HG03521 (cell line): ENCODE results near the gene ABHD2.
"Not testable (repeated sequence)": the region's sequence is repeated elsewhere in the genome, so short reads cannot be mapped to it uniquely, and the experiment has no call there.

Experiments used
- ATAC-seq: cut with Tn5 transposase; IDR thresholded peaks from one replicate; pipeline ENCODE4 v1.9.1; 2021; ENCODE audit warnings: mild to moderate bottlenecking, moderate library complexity; ENCODE audit not compliant: unreplicated experiment

The ABHD2 gene, protein sequence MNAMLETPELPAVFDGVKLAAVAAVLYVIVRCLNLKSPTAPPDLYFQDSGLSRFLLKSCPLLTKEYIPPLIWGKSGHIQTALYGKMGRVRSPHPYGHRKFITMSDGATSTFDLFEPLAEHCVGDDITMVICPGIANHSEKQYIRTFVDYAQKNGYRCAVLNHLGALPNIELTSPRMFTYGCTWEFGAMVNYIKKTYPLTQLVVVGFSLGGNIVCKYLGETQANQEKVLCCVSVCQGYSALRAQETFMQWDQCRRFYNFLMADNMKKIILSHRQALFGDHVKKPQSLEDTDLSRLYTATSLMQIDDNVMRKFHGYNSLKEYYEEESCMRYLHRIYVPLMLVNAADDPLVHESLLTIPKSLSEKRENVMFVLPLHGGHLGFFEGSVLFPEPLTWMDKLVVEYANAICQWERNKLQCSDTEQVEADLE

DNA sequence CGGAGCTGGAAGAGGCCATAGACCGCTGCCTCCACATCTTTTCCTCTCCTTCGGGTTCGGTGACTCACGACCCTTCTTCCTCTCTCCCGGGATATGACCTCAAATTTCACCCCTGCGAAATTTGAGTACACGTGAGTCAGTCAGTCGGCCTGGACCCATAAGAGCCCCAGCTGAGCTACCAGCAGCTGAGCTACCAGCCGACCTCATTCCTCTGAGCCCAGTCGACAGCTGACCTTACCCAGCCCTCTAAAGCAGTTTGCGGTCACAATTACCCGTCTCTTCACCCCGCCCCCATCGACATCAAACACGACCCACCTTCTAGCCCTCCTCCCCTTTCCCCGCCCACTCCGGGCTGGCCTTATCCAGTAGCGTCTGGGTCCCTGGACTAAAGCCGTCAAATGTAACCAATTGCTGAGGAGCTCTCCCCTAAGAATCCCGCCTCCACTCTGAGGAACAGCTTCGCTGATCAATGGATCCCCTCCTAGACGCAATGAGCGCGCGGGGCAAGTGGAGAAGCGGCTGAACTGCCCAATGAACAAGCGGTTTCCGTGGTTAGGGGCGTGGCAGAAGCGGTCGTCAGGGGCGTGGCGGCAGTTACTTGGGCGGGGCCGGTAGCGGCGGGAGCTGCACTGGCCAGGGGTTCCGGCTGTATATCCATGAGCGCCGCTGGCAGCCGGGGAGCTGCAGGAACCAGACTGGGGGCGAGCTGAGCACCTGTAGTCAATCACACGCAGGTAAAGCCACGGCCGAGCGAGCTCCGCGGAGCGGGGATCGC lies at the start of gene ABHD2:
ABHD2 (plus strand) TSS at position 627 of the 775 bp plus-strand sequence. CDS start 27,872 bp downstream, outside the sequence.
- peak; percentile 98 for ATAC-seq

DNA sequence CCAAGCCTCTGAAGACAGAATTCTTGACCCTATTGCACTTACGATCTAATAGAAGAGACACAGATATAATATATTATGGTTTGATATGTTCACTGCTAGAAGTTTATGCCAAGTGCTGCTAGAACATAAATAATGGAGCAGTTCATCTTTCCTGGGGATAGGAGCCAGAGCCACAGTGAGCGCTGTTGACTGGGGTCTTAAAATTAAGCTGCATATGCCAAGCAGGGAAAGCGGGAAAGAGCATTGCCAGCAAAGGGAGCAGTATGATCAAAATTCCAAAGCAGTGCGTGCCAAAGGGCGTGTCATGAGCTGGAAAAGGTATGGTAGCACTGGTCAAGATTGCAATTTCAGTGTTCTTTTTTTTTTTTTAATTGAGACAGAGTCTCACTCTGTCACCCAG lies 49.1 kb upstream of the ABHD2 start:
- ATAC-seq: no peak

DNA sequence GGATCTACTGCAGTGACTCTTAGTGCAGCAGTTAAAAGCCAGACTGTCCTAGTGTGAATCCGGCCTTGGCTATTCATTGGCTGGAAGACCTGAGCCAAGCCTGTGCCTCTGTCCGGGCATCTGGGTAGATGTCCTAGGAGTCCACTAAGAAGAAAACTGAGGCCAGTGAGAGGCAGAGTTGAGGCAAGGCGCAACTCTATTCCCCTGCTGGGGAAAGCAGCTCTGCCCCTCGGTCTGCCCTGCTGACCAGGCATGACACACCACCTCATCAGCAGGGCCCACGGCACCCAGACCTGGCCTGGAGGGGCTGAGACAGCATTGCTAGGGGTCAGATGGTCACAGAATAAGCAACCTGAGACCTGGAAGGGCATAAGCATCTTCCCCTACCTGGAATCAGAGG lies 46.7 kb upstream of the ABHD2 start:
- ATAC-seq: no peak

DNA sequence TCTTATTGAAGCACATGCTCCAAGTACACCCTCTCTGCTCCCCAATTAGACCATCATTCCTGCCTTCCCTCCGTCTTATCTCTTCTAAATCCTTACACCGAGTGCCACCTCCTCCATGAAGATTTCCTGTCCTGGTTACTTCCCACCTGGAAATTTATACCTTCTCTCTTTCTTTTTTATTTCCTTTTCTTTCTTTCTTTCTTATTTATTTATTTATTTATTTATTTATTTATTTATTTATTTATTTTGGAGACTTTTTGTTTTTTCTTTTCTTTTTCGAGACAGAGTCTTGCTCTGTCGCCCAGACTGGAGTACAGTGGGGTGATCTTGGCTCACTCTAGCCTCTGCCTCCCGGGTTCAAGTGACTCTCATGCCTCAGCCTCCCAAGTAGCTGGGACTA lies 45.9 kb upstream of the ABHD2 start:
- no peak for ATAC-seq

DNA sequence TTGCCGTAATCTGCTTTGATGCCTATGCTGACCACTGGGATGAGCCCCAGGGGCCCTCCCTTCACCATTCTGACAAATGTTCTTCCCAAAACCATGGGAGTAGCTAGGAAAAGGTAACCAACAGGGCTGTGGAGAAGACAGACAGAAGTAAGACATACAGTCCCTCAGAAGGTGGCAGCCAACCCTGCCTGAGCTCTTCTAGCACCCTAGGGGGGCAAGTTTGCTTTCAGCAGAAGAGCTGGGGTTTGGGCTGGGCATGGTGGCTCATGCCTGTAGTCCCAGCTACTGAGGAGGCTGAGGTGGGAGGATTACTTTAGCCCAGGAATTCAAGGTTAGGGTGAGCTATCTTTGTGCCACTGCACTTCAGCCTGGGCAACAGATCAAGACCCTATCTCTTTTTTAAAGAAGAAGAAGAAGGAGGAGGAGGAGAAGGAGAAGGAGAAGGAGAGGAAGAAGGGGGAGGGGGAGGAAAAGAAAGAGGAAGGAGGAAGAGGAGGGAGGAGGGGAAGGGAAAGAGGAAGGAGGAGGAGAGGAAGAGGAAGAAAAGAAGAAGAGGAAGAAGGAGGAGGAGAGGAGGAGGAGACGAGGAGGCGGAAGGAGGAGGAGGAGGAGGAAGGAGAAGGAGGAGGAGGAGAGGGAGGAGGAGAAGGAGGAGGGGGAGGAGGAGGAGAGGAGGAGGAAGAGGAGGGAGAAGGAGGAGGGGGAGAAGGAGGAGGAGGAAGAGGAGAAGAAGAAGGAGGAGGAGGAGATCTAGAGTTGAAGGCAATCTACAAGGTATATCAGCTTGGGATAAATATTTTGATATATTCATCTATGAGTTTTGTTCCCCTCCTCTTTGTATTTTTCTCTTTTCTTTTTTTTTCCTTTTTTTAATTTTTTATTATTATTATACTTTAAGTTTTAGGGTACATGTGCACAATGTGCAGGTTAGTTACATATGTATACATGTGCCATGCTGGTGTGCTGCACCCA lies 44.9 kb upstream of the ABHD2 start:
- ATAC-seq: no peak

DNA sequence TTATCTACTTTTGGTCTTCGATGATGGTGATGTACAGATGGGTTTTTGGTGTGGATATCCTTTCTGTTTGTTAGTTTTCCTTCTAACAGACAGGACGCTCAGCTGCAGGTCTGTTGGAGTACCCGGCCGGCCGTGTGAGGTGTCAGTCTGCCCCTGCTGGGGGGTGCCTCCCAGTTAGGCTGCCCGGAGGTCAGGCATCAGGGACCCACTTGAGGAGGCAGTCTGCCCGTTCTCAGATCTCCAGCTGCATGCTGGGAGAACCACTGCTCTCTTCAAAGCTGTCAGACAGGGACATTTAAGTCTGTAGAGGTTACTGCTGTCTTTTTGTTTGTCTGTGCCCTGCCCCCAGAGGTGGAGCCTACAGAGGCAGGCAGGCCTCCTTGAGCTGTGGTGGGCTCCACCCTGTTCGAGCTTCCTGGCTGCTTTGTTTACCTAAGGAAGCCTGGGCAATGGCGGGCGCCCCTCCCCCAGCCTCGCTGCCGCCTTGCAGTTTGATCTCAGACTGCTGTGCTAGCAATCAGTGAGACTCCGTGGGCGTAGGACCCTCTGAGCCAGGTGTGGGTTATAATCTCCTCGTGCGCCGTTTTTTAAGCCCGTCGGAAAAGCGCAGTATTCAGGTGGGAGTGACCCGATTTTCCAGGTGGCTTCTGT lies 39.1 kb upstream of the ABHD2 start:
- not testable (repeated sequence) for ATAC-seq

DNA sequence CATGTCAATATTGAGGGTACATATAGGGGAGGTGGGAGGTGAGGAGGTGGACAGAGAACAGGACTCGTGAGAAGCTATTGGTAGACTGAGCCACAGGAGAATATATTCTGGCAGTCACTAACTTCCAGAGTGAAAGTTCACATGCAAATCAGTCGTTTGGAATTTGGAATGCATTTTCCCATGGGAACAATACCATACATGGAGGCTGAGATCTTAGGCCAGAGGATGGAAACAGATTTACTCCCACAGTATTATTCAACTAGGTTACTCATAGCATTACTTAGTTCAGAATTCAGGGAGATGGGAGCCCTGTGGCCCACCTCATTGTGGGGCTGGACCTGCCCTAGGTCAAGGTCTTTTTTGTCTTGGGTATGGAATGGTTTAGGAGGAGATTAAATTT lies 36.4 kb upstream of the ABHD2 start:
- ATAC-seq: no peak

DNA sequence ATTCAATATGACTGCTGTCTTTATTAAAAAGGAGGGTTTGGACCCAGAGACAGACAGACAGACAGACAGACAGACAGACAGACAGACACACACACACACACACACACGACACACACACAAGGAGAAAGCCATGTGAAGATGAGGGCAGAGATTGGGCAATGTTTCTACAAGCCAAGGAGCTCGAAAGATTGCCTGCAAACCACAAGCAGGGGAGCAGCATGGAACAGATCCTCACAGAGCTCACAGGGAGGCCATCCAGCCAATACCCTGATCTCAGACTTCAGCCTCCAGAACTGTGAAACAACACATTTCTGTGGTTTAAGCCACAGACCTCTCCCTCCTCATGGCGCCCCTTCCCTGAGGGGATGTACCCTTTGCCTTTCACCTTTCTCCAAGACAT lies 35.8 kb upstream of the ABHD2 start:
- ATAC-seq: no peak

DNA sequence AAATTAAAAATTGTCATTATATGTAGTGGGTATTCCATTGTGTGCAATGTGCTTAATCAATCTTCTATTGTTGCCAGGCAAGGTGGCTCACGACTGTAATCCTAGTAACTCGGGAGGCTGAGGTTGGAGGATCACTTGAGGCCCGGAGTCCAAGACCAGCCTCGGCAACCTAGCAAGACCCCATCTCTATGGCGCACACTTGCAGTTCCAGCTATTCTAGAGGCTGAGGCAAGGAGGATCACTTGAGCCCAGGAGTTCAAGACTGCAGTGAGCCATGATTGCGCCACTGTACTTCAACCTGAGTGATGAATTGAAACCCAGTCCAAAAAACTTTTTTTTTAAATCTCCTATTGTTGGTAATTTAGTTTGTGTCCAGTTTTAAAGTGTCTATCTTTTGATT lies 33.4 kb upstream of the ABHD2 start:
- no peak for ATAC-seq

DNA sequence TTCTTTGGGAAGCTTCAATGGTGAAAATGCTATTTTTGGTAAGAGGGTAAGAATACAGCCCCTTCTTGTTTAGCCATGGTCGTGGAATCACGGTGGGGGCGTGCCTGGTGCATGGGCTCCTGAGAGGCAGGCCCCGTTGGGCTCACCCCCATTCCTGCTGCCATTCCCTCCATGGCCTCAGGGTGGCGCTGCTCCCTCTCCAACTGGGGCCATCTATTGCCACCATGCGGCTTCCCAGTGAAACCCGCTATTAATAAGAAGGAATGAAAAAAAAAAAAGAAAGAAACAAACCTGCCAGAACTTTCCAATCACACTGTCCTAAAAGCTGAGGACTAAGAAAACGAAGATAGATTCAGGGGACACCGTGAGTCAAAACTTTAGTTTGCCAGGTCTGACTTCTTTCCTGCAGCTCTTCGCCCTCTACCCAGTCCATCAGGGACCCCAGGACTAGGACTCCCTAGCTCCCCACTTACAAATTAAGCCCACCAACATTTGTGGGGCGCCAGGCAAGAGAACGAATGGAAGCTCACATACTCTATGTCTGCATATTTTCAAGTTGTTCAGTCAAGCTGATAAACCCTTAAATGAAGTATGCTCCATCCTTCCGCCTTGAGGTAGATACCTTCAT lies 30.6 kb upstream of the ABHD2 start:
- ATAC-seq: no peak

DNA sequence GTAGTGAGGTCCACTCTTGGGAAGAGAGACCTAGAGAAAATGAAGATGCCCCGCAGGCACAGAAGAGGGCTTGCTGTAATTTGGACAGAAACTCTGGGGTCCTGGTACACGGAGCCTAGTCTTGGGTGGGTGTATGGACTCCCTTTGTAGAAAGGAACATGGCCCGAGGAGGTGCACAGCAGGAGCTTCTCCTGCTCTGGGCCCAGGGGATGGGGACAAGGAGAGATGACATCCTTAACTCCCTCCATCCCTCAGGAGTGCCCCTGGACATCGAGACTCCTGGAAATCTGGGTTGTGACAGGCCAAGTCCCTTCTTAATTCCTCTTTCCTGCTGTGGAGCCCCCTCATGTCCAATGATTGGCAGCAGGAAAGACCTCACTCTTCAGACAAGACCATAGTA lies 29.9 kb upstream of the ABHD2 start:
- no peak for ATAC-seq

DNA sequence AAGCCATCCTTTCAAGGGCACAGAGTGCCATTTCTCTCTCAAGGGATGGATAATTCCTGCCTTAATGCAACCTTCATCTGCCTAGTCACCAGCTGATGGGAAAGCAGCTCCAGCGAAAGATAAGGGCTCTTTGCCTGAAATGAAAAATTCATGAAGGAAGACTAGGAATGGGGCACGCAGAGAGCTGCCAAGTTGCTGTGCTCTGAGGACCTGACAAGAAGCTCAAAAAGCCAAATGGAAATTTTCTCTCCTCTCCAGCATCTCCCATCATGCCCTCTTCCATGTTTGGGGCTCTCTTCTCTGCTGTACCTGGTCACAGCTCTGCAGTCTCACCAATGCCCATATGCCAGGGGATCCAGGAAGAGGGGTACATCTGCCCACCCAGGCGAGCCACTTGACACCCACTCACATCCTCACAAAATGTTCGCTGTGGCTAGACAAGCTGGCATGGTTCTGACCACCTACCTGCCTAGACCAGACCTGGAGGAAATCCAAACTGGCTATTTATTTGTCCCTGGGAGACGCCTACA lies 29.3 kb upstream of the ABHD2 start:
- no peak for ATAC-seq

DNA sequence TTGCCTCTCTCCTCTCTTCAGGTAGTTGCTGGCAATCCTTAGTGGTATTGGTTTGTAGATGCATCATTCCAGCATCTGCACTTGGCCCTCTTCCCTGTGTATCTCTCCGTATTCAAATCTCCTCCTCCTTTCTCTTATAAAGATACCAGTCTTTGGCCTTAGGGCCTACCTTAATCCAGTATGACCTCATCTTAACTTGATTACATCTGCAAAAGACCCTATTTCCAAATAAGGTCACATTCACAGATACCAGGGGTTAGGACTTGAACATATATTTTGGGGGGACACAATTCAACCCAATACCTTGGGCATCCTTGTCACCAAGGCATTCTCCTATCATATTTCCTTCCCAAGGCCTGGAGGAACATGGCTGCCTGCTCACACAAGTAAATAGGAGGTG lies 22.0 kb upstream of the ABHD2 start:
- ATAC-seq: no peak

DNA sequence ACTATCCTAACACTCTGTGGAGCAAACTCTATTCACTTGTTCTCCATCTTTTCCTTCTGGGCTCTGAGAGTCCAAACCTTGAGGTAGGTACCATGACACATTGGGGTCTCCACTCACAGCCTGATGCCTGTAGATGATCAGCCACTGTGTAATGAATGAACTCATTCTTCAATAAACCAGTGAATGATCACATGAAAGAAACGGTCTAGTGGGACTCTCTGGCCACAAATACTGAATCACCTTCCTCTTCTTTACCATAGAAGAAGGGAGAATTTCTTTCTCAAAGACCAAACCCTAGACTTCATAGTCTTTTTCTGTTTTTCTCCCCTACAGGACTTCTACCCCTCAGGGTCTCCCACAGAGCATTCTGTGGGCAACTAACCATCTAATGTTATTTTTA lies 20.5 kb upstream of the ABHD2 start:
- peak; percentile 19 for ATAC-seq

DNA sequence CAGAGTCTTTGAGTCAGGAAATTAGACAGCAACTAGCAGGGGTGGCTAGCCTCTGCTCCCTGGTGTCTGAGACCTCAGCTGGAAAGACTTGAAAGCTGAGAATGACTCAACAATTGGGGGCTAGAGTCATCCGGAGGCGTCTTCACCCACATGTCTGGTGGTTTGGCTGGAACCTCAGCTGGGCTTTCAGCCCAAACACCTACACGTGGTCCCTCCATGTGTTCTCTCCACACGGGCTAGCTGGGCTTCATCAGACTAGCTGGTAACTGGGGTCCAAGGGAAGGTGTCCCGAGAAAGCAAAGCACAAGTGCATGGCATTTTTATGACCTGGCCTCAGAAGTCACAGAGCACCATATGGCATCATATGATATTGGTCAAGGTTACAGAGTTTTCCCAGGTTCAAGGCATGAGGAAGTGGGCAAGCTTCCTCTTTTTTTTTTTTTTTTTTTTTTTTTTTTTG lies 19.9 kb upstream of the ABHD2 start:
- ATAC-seq: peak; percentile 92

DNA sequence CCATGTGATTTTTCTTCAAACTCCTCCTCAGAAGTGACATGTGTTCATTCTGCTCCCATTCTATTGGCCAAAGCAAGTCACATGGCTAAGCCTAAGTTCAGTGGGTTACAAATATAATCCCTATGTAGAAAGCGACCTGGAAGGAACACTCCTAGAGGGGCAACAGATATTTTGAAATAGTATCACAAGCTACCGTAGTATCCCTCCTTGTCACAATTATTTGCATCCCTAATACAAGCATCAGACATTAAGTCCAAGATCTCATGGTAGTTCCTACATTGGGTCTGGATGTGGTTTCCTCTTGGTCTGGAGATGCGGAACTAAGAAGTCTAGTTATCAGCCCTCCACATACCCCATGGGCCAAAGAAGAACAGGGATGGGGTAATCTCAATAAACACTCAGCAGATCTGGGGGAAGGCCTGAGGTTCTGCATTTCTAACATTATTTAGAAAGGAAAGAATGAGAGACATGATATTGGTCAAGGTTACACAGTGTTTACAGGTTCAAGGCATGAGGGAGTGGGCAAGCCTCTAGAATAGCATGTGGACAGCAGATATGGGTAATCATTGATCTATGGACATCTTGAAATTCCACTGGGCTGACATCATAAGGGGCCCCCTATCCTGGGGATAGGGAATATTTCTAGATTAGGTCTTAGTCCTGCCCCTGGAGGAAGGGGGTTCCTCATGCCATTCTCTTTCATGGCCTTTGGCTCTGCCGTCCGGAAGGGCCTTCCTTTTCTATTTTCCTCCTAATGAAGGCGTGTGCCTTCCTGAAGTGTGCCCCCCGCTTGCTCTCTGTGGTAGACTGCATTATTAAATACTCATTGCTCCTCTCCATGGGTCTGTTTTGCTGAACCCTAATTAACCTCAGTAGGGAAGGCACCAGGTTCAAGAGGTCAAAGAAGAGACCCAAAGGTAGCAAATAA lies 17.8 kb upstream of the ABHD2 start:
- no peak for ATAC-seq

DNA sequence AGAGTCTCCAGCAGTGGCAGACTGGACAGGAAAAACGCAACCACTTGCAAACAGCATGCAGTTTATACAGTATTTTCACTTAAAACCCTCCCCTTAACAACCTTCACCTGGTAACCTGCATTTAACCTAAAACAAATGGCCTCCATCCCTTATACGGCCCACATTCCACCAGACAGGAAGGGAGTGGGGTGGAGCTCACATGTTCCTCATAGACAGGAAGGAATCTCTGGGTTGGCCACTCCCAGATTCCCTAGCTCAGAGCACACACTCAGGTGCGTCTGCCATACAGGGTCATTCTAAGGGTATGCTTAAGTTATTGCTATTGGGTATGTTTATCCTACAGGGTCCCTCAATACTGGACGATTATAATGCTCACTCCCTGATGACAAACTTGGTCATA lies 16.8 kb upstream of the ABHD2 start:
- ATAC-seq: no peak

DNA sequence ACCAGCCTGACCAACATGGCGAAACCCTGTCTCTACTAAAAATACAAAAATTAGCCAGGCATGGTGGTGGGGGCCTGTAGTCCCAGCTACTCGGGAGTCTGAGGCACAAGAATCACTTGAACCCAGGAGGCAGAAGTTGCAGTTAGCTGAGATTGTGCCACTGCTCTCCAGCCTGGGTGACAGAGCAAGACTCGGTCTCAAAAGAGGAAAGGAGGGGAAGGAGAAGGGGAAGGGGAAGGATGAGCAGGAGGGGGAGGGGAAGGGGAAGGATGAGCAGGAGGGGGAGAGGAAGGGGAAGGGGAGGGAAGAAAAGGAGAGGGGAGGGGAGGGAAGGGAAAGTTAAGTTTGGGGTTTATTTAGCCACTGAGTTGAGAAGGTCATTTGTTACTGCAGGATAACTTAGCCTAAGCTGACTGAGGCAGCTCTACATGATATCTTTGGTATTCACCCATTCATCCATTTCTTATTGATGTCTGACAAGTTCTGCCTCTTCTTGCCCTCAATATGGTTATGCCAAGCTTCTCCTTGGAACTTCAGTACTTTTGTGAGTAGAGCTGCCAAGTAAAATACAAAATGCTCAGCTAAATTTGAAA lies 15.9 kb upstream of the ABHD2 start:
- no peak for ATAC-seq
